ENCODE measurements around the gene PHF20. TPM values are rescaled to one million over a fixed set of nuclear protein-coding genes. Genes with fewer than 3 reads are reported as not detected.

The PHF20 gene
- total RNA-seq: 19.7 and 31.9 TPM in 2 replicates

GRCh38 chr20:35771689-35772562 lies at the start of gene PHF20:
Gene PHF20 (plus strand): TSS chr20:35772015. CDS start chr20:35801523, 29,508 bp downstream.

GRCh38 chr20:35741892-35742740 lies 29.7 kb upstream of the PHF20 start, which contains the start of gene RBM39:
Gene RBM39 (minus strand): TSS chr20:35742260. CDS start chr20:35740874, 1,386 bp downstream.

GRCh38 chr20:35954200-35954906 lies 182.5 kb downstream of the PHF20 start, which contains the start of gene SCAND1:
Gene SCAND1 (minus strand): TSS chr20:35954502. CDS start chr20:35954284, 218 bp downstream.

GRCh38 chr20:35967979-35968640 lies 196.3 kb downstream of the PHF20 start, which contains the start of gene CNBD2:
Gene CNBD2 (plus strand): TSS chr20:35968590. CDS start chr20:35968763, 173 bp downstream.

Other genes starting within 250 kb of the PHF20 start
- gene C20orf173, start 242.4 kb upstream of the PHF20 start, total RNA-seq: not detected in 2 replicates
- gene ERGIC3, start 229.9 kb upstream of the PHF20 start, total RNA-seq: 230 and 244 TPM in 2 replicates
- gene SPAG4, start 156.2 kb upstream of the PHF20 start, total RNA-seq: 6.5 and 8.9 TPM in 2 replicates
- 122 and 135 TPM in 2 replicates for gene CPNE1, start 107.1 kb upstream of the PHF20 start, total RNA-seq
- gene RBM12, start 107.1 kb upstream of the PHF20 start, total RNA-seq: 27.3 and 29.3 TPM in 2 replicates
- 19.6 and 20.9 TPM in 2 replicates for gene NFS1, start 72.7 kb upstream of the PHF20 start, total RNA-seq
- gene ROMO1, start 72.6 kb upstream of the PHF20 start, total RNA-seq: 183 and 211 TPM in 2 replicates
- gene RBM39, start 29.8 kb upstream of the PHF20 start, total RNA-seq: 123 and 125 TPM in 2 replicates
- 100 and 128 TPM in 2 replicates for gene SCAND1, start 182.5 kb downstream of the PHF20 start, total RNA-seq
- 2.8 and 5.1 TPM in 2 replicates for gene CNBD2, start 196.6 kb downstream of the PHF20 start, total RNA-seq

All from cardiac ventricle fibroblast (primary cell).